ENCODE measurements around the gene HMGN2.

DNA sequence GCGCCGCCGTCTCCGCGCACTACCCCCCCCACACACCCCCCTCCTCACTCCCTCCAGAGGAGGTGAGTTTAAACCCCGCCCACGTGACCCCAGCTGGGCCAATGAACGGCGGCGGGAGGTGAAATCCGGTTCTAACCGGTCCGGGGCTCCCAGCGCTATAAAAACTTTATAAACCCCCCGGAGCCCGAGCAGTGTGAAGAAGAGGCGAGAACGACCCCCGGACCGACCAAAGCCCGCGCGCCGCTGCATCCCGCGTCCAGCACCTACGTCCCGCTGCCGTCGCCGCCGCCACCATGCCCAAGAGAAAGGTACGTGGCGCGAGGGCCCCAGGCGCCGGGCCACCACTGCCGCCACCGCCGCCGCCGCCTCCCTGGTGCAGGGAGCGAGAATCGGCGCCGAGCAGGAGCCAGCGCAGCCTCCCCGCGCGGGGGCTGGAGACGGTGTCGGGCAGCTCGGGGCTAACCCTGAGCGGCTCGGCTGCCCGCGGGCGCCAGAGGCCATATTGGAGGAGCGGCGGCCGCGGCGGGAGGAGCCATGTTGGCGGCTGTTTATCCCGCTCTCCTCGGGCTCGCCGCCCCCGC is at the start of gene HMGN2:
- TF ChIP-seq EZH2 (IDR thresholded peaks at IDR 0.05; ENCODE audit: low read length, unreplicated experiment) = no peak
- TF ChIP-seq CTCF (conservative IDR thresholded peaks at IDR 0.05; ENCODE audit: low read depth, low read length) = no peak
- no peak for TF ChIP-seq EZH2phosphoT487 (IDR thresholded peaks at IDR 0.05; ENCODE audit: borderline replicate concordance, low read length)

All from PC-3 (cell line).